Type B pancreatic cell (in vitro differentiated cells): ENCODE data around the gene ALLC. TPM values are rescaled to one million over a fixed set of nuclear protein-coding genes. Genes with fewer than 3 reads are reported as not detected.

Source experiments
- DNase-seq: peaks from one replicate; pipeline ENCODE4 v3.0.0; 2021; ENCODE audit warnings: mixed read lengths; ENCODE audit not compliant: unreplicated experiment; ENCODE audit errors: extremely low spot score
- H3K27ac Mint-ChIP-seq: 2 replicates; pipeline ENCODE4 v1.8.0; 2021; ENCODE audit warnings: mild to moderate bottlenecking, mixed read lengths
- H3K27me3 Mint-ChIP-seq: 2 replicates; pipeline ENCODE4 v1.8.0; 2021; ENCODE audit warnings: mixed read lengths
- H3K36me3 Mint-ChIP-seq: 2 replicates; pipeline ENCODE4 v1.8.0; 2021; ENCODE audit warnings: mixed read lengths
- H3K4me1 Mint-ChIP-seq: one replicate; pipeline ENCODE4 v1.8.0; 2021; ENCODE audit warnings: mixed read lengths; ENCODE audit not compliant: unreplicated experiment
- H3K4me3 Mint-ChIP-seq: 2 replicates; pipeline ENCODE4 v1.8.0; 2021; ENCODE audit warnings: mild to moderate bottlenecking, mixed read lengths
- H3K9me3 Mint-ChIP-seq: 2 replicates; pipeline ENCODE4 v1.8.0; 2021; ENCODE audit warnings: mixed read lengths
- CTCF ChIP-seq: fragments of 200-600 bp; sonication (generic); conservative IDR thresholded peaks from 2 replicates; pipeline ENCODE4 v1.5.0; 2021; ENCODE audit warnings: antibody characterized with exemption, mild to moderate bottlenecking
- total RNA-seq: library from RNA; stranded (reverse); gene quantifications from 2 replicates; pipeline ENCODE4 v1.2.1, GENCODE V29; 2021; ENCODE audit warnings: low replicate concordance

Gene ALLC
- total RNA-seq, 1 donor from 2014 or later: not detected

- Mint-ChIP-seq H3K4me1 (no peaks in the 10 kb centered on the region), H3K27ac (no peak overlapping the region), H3K9me3 (no peaks in the 10 kb centered on the region), H3K27me3 (peaks cover 12% of the 10 kb centered on the region), H3K4me3 (no peak overlapping the region), H3K36me3 (no peaks in the 10 kb centered on the region)
- peak; percentile 25 for DNase-seq
- TF ChIP-seq CTCF: no peak
These were observed 20.2 kb downstream of the ALLC start for GRCh38 chr2:3678212-3678611.

- no peak overlapping the region for H3K27ac Mint-ChIP-seq
- DNase-seq: no peak
- no peaks in the 10 kb centered on the region for H3K36me3 Mint-ChIP-seq
- no peaks in the 10 kb centered on the region for H3K4me1 Mint-ChIP-seq
- peaks cover 9% of the 10 kb centered on the region for H3K27me3 Mint-ChIP-seq
- H3K9me3 Mint-ChIP-seq: no peaks in the 10 kb centered on the region
- no peak overlapping the region for H3K4me3 Mint-ChIP-seq
- TF ChIP-seq CTCF: no peak
These were observed 21.2 kb downstream of the ALLC start for GRCh38 chr2:3679180-3679579.

GRCh38 chr2:3679616-3680393, 21.8 kb downstream of the ALLC start:
- no peaks in the 10 kb centered on the region for H3K9me3 Mint-ChIP-seq
- peak; percentile 48 for DNase-seq
- H3K27ac Mint-ChIP-seq: no peak overlapping the region
- no peak for TF ChIP-seq CTCF
- no peaks in the 10 kb centered on the region for H3K4me1 Mint-ChIP-seq
- no peaks in the 10 kb centered on the region for H3K36me3 Mint-ChIP-seq
- no peak overlapping the region for H3K4me3 Mint-ChIP-seq
- H3K27me3 Mint-ChIP-seq: peaks cover 9% of the 10 kb centered on the region

GRCh38 chr2:3680548-3681345, 22.7 kb downstream of the ALLC start:
- Mint-ChIP-seq H3K4me3 (no peak overlapping the region), H3K4me1 (no peaks in the 10 kb centered on the region), H3K36me3 (no peaks in the 10 kb centered on the region), H3K9me3 (no peaks in the 10 kb centered on the region), H3K27me3 (peaks cover 9% of the 10 kb centered on the region), H3K27ac (no peak overlapping the region)
- peak; percentile 50 for DNase-seq
- TF ChIP-seq CTCF: no peak

- Mint-ChIP-seq H3K9me3 (no peaks in the 10 kb centered on the region), H3K27ac (no peak overlapping the region), H3K27me3 (peaks cover 14% of the 10 kb centered on the region), H3K4me1 (no peaks in the 10 kb centered on the region), H3K4me3 (no peak overlapping the region), H3K36me3 (no peaks in the 10 kb centered on the region)
- TF ChIP-seq CTCF: no peak
- peak; percentile 29 for DNase-seq
These were observed 23.6 kb downstream of the ALLC start for GRCh38 chr2:3681625-3682024.
